Choroid plexus epithelial cell (primary cell): ENCODE data around the gene BLOC1S2.

Source experiments
- DNase-seq: peaks from one replicate; pipeline ENCODE4 v3.0.0-alpha.2; 2010; ENCODE audit warnings: low read depth
- H3K4me3 ChIP-seq: 2 replicates; pipeline ENCODE4 v1.5.1; 2011; ENCODE audit warnings: low read depth, mild to moderate bottlenecking, control low read depth, low read length, moderate library complexity
- CTCF ChIP-seq: conservative IDR thresholded peaks from 2 replicates; pipeline ENCODE4 v1.5.1; 2011; ENCODE audit warnings: low read depth, mild to moderate bottlenecking, control low read depth, inconsistent platforms, low read length, moderate library complexity

Gene BLOC1S2

GRCh38 chr10:100327718-100328009 lies 41.2 kb upstream of the BLOC1S2 start:
- no peak for TF ChIP-seq CTCF
- no peak overlapping the region for H3K4me3 ChIP-seq
- DNase-seq = no peak

- no peak for DNase-seq
- no peak overlapping the region for H3K4me3 ChIP-seq
- no peak for TF ChIP-seq CTCF
Observed at GRCh38 chr10:100327007-100327717, 40.7 kb upstream of the BLOC1S2 start.

GRCh38 chr10:100325158-100325557 lies 38.7 kb upstream of the BLOC1S2 start:
- DNase-seq = no peak
- TF ChIP-seq CTCF = no peak
- H3K4me3 ChIP-seq = no peak overlapping the region

GRCh38 chr10:100319707-100320402 lies 33.4 kb upstream of the BLOC1S2 start:
- no peak for TF ChIP-seq CTCF
- DNase-seq = no peak
- no peak overlapping the region for H3K4me3 ChIP-seq

GRCh38 chr10:100318207-100318606 lies 31.7 kb upstream of the BLOC1S2 start:
- TF ChIP-seq CTCF = no peak
- no peak for DNase-seq
- H3K4me3 ChIP-seq = no peak overlapping the region

GRCh38 chr10:100315615-100316014 lies 29.1 kb upstream of the BLOC1S2 start:
- no peak for DNase-seq
- H3K4me3 ChIP-seq = no peak overlapping the region
- TF ChIP-seq CTCF = no peak

GRCh38 chr10:100311298-100311697 lies 24.8 kb upstream of the BLOC1S2 start:
- no peak for TF ChIP-seq CTCF
- DNase-seq = no peak
- no peak overlapping the region for H3K4me3 ChIP-seq
